Type B pancreatic cell (in vitro differentiated cells): ENCODE data around the gene NR2E3. TPM values are rescaled to one million over a fixed set of nuclear protein-coding genes. Genes with fewer than 3 reads are reported as not detected.

ENCODE experiments used
- DNase-seq: peaks from one replicate; pipeline ENCODE4 v3.0.0; 2021; ENCODE audit warnings: mixed read lengths; ENCODE audit not compliant: unreplicated experiment; ENCODE audit errors: extremely low spot score
- H3K27ac Mint-ChIP-seq: 2 replicates; pipeline ENCODE4 v1.8.0; 2021; ENCODE audit warnings: mild to moderate bottlenecking, mixed read lengths
- H3K27me3 Mint-ChIP-seq: 2 replicates; pipeline ENCODE4 v1.8.0; 2021; ENCODE audit warnings: mixed read lengths
- H3K36me3 Mint-ChIP-seq: 2 replicates; pipeline ENCODE4 v1.8.0; 2021; ENCODE audit warnings: mixed read lengths
- H3K4me1 Mint-ChIP-seq: one replicate; pipeline ENCODE4 v1.8.0; 2021; ENCODE audit warnings: mixed read lengths; ENCODE audit not compliant: unreplicated experiment
- H3K4me3 Mint-ChIP-seq: 2 replicates; pipeline ENCODE4 v1.8.0; 2021; ENCODE audit warnings: mild to moderate bottlenecking, mixed read lengths
- H3K9me3 Mint-ChIP-seq: 2 replicates; pipeline ENCODE4 v1.8.0; 2021; ENCODE audit warnings: mixed read lengths
- total RNA-seq: library from RNA; stranded (reverse); gene quantifications from 2 replicates; pipeline ENCODE4 v1.2.1, GENCODE V29; 2021; ENCODE audit warnings: low replicate concordance
- TF ChIP-seq, protein P1 (sequence below): fragments of 200-600 bp; sonication (generic); conservative IDR thresholded peaks from 2 replicates; pipeline ENCODE4 v1.5.0; 2021; ENCODE audit warnings: antibody characterized with exemption, mild to moderate bottlenecking

Gene NR2E3
- total RNA-seq, 1 donor from 2014 or later = 0.94 TPM

DNA sequence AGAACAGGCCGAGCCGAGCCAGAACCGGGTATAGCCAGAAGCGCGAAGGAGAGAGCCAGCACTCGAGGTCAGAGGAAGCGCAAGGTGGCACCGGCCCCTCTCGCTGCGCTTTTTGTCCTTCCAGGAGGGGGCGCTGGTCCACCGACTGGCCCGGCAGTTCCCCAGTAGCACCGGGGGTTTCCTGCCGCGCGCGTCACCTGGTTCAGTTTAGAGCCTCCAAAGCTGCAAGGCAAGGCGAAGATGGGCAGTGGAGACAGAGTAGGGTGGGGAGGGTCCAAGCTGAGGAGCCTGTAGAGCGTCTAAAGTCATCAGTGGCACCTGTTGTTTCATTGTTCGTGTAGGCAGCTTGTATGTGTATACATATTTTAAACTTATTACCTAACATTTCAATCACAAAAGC lies 7.6 kb upstream of the NR2E3 start:
- TF ChIP-seq, protein P1, sequence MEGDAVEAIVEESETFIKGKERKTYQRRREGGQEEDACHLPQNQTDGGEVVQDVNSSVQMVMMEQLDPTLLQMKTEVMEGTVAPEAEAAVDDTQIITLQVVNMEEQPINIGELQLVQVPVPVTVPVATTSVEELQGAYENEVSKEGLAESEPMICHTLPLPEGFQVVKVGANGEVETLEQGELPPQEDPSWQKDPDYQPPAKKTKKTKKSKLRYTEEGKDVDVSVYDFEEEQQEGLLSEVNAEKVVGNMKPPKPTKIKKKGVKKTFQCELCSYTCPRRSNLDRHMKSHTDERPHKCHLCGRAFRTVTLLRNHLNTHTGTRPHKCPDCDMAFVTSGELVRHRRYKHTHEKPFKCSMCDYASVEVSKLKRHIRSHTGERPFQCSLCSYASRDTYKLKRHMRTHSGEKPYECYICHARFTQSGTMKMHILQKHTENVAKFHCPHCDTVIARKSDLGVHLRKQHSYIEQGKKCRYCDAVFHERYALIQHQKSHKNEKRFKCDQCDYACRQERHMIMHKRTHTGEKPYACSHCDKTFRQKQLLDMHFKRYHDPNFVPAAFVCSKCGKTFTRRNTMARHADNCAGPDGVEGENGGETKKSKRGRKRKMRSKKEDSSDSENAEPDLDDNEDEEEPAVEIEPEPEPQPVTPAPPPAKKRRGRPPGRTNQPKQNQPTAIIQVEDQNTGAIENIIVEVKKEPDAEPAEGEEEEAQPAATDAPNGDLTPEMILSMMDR = peak; percentile 57
- Mint-ChIP-seq H3K27ac (no peak overlapping the region), H3K4me1 (peaks cover 33% of the 10 kb centered on the region), H3K9me3 (no peaks in the 10 kb centered on the region), H3K36me3 (no peaks in the 10 kb centered on the region), H3K27me3 (no peaks in the 10 kb centered on the region), H3K4me3 (no peak overlapping the region)
- peak; percentile 58 for DNase-seq

DNA sequence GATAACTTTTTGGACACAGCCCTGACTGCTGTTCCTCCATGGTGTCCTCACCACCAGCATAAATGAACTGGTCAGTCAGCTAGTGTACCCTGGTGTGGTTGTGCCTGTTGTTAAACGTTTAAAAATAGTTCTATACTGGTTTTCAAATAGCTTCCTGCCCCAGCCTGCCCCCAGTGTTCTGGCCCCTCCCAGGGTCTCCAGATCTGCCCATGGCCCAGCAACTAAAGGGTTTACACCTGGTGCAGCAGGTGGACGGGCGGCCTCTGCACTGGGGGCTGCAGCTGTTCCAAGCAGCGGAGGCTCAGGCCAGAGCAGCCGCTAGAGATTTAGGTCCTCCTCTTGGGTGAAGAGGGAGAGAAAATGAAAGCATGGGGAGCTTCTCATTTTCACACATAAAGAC lies 6.1 kb upstream of the NR2E3 start:
- TF ChIP-seq, protein P1 = no peak
- no peaks in the 10 kb centered on the region for H3K27me3 Mint-ChIP-seq
- peaks cover 41% of the 10 kb centered on the region for H3K4me1 Mint-ChIP-seq
- no peak overlapping the region for H3K4me3 Mint-ChIP-seq
- no peaks in the 10 kb centered on the region for H3K9me3 Mint-ChIP-seq
- no peak for DNase-seq
- no peaks in the 10 kb centered on the region for H3K36me3 Mint-ChIP-seq
- no peak overlapping the region for H3K27ac Mint-ChIP-seq

DNA sequence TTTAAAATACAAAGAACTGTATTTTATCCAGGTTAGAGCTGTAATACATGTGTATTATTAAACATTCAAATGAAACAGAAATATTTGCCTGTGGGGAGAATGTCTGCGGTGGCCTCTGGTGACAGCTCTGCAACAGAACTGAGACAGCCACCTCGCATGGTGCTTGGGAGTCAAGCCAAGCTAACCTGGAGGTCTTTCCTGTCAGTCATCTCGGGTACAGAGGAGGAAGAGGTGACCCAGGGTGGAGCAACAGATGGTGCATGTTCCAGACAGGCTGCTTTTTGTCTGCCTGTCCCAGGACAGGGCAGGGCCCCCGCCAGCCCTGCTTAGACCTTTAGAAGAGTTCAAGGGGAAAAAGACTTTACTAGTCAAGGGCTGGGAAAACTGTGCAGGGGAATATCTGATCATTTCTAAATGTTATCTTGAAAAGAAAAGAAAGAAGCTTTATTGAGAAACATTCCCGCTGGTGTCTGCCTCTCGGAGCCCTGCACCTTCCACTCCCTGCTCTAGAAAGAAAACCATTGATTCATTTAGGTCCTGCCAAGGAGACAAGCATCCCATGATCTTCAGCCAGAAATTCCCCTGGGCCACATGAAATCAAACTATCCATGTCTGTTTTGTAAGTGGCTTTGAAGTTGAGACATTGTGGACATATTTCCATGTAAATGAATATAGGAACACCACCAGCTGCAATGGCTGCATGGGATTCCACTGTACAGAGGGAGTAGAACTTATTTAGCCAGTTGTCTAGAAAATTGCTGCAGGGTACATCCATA lies 5.5 kb upstream of the NR2E3 start:
- no peak for DNase-seq
- peak overlapping the region; percentile 38 for H3K27ac Mint-ChIP-seq
- no peaks in the 10 kb centered on the region for H3K36me3 Mint-ChIP-seq
- TF ChIP-seq, protein P1 = no peak
- H3K27me3 Mint-ChIP-seq = no peaks in the 10 kb centered on the region
- no peak overlapping the region for H3K4me3 Mint-ChIP-seq
- peaks cover 41% of the 10 kb centered on the region for H3K4me1 Mint-ChIP-seq
- H3K9me3 Mint-ChIP-seq = no peaks in the 10 kb centered on the region

DNA sequence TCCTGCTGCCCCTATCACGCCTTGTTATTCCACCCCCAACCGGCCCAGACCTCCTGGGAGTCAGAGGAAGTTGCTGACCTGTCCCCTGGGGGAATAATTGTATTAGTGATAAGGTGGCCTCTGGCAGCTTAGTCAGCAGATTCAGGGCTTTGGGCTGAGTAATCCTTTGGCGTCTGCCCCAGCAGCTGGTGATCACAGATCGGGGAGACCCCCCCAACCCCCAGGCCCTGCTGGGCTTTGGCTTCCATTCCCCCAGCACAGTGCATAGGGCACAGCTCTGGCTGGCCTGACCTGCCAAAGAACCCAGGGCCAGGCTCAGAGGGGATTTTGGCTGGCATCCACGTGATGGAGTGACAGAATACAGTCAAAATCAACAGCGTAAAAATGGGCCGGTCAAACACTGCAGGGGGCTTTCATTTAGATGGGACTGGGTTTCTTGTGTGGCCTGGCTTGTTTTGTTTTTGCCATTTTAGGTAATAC lies 3.9 kb upstream of the NR2E3 start:
- peaks cover 34% of the 10 kb centered on the region for H3K4me1 Mint-ChIP-seq
- peak overlapping the region; percentile 50 for H3K27ac Mint-ChIP-seq
- H3K27me3 Mint-ChIP-seq = no peaks in the 10 kb centered on the region
- H3K4me3 Mint-ChIP-seq = no peak overlapping the region
- no peak for DNase-seq
- no peaks in the 10 kb centered on the region for H3K9me3 Mint-ChIP-seq
- no peaks in the 10 kb centered on the region for H3K36me3 Mint-ChIP-seq
- TF ChIP-seq, protein P1 = no peak

DNA sequence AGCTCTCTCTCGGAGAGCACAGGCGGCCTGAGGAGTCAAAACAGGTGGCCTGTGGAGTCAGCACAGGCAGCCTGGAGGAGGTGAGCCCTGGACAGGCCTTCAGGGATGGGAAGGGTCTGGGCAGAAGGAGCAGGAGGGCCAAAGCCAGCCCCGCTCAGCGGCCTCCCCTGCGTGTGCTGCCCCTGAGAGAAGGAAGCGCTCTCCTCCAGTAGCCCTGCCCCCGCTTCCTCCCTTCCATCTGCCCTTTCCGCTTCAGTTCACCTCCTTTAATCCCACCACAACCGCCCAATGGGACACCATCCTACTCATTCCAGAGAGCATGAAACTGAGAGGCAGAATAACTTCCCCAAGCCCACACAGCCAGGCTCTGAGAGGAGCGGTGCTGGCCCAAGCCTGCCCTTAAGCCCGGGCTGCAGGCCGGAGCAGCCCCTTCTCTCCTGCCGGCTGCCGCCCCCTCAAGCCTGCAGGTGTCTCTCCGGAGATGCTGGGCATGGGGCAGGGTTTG lies 3.2 kb upstream of the NR2E3 start:
- Mint-ChIP-seq H3K27me3 (no peaks in the 10 kb centered on the region), H3K9me3 (no peaks in the 10 kb centered on the region), H3K4me3 (peak overlapping the region; percentile 14), H3K4me1 (peaks cover 34% of the 10 kb centered on the region), H3K36me3 (no peaks in the 10 kb centered on the region), H3K27ac (peak overlapping the region; percentile 61)
- TF ChIP-seq, protein P1 = no peak
- no peak for DNase-seq
